ENCODE results near the gene TPCN1.

GRCh38 chr12:113262710-113263109 is 41.4 kb downstream of the TPCN1 start:
- no peak for TF ChIP-seq POLR2A (IDR thresholded peaks at IDR 0.05)
- no peak for TF ChIP-seq CTCF (IDR thresholded peaks at IDR 0.05)
